NB4 (cell line): ENCODE data around the gene RSPO1.

Experiments
- DNase-seq: peaks from one replicate; pipeline ENCODE4 v3.0.0; 2010; ENCODE audit warnings: low read depth
- H3K4me3 ChIP-seq: one replicate; pipeline ENCODE4 v1.5.1; 2011; ENCODE audit warnings: mild to moderate bottlenecking, low read depth, low read length, moderate library complexity
- CTCF ChIP-seq: IDR thresholded peaks from one replicate; pipeline ENCODE4 v1.5.1; 2012; ENCODE audit warnings: low read depth, low read length
- MAX ChIP-seq: IDR thresholded peaks from 2 replicates; pipeline ENCODE4 v1.6.1; 2011; ENCODE audit warnings: low read depth, low read length
- MYC ChIP-seq: IDR thresholded peaks from 2 replicates; pipeline ENCODE4 v1.6.1; 2011; ENCODE audit warnings: low read depth, low read length
- POLR2A ChIP-seq: IDR thresholded peaks from 2 replicates; pipeline ENCODE4 v1.6.1; 2011; ENCODE audit warnings: mild to moderate bottlenecking; ENCODE audit not compliant: insufficient read length; ENCODE audit errors: extremely low read depth

Gene RSPO1

GRCh38 chr1:37606481-37607263 is 28.0 kb downstream of the RSPO1 start:
- H3K4me3 ChIP-seq, result no peak overlapping the region
- peak; percentile 15 for DNase-seq
- no peak for TF ChIP-seq CTCF
- no peak for TF ChIP-seq POLR2A
- TF ChIP-seq MAX, result no peak
- no peak for TF ChIP-seq MYC

- TF ChIP-seq CTCF, result no peak
- no peak for DNase-seq
- no peak overlapping the region for H3K4me3 ChIP-seq
Observed at GRCh38 chr1:37605806-37606474, 28.8 kb downstream of the RSPO1 start.

GRCh38 chr1:37605061-37605650 is 29.5 kb downstream of the RSPO1 start:
- no peak for TF ChIP-seq CTCF
- TF ChIP-seq MAX, result no peak
- no peak for TF ChIP-seq MYC
- no peak for TF ChIP-seq POLR2A
- no peak for DNase-seq

GRCh38 chr1:37602750-37603694 is 31.7 kb downstream of the RSPO1 start:
- no peak overlapping the region for H3K4me3 ChIP-seq
- peak; percentile 81 for TF ChIP-seq CTCF
- no peak for TF ChIP-seq MAX
- DNase-seq, result peak; percentile 61

More at GRCh38 chr1:37605061-37605650, 29.5 kb downstream of the RSPO1 start:
- no peak overlapping the region for H3K4me3 ChIP-seq

DNA sequence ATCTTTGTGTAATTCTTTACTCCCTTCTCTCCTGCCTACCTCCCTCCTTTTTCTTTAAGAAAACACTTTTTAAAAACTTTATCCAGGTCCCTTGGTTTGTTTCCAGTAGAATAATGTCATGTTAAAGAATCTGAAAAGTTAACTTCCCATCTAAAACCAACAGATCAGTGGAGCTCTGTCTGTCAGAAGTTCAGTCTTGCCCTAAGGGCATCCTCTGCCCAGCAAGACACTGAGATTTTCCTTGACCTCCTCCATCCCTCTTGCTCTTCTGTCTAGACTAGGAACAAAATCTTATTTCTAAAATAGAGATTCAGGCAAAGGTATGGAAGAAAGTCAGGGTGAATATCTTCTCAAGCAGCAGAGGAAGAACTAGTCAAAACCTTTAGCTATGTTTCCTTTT is 33.3 kb downstream of the RSPO1 start:
- TF ChIP-seq CTCF (no peak), MAX (no peak), POLR2A (no peak), MYC (no peak)

More for the DNA sequence above, 33.3 kb downstream of the RSPO1 start:
- DNase-seq, result no peak
- H3K4me3 ChIP-seq, result no peak overlapping the region
